ENCODE data around the gene TRDMT1. TPM values are rescaled to one million over a fixed set of nuclear protein-coding genes. Genes with fewer than 3 reads are reported as not detected.

The TRDMT1 gene
- total RNA-seq, 1 donor from 2014 or later = 14.3 TPM

DNA sequence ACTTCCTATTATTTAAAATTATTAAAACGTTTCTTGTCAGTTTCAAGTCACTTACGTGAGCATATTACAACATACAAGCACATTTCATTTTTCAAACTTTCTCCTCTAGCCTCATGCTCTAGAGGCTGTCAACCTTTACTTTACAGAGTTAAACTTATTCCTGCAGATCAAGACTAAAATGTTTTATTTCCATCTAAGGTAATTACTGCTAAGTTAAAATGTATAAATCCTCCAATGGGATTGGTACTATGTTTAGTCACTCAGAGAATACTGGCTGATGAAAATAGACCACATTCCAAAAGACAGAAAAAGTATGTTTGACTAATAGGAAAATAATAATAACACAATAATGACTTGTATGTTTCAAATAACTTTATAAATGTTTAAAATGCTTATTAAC is 8.4 kb upstream of the TRDMT1 start:
- Mint-ChIP-seq H3K27ac (no peak overlapping the region), H3K4me3 (ENCODE audit: low read depth) (no peak overlapping the region), H3K27me3 (no peaks in the 10 kb centered on the region), H3K4me1 (ENCODE audit: low read depth) (peaks cover 20% of the 10 kb centered on the region), H3K9me3 (ENCODE audit: low read depth) (no peaks in the 10 kb centered on the region), H3K36me3 (ENCODE audit: insufficient read depth) (no peaks in the 10 kb centered on the region)
- TF ChIP-seq, protein P1, sequence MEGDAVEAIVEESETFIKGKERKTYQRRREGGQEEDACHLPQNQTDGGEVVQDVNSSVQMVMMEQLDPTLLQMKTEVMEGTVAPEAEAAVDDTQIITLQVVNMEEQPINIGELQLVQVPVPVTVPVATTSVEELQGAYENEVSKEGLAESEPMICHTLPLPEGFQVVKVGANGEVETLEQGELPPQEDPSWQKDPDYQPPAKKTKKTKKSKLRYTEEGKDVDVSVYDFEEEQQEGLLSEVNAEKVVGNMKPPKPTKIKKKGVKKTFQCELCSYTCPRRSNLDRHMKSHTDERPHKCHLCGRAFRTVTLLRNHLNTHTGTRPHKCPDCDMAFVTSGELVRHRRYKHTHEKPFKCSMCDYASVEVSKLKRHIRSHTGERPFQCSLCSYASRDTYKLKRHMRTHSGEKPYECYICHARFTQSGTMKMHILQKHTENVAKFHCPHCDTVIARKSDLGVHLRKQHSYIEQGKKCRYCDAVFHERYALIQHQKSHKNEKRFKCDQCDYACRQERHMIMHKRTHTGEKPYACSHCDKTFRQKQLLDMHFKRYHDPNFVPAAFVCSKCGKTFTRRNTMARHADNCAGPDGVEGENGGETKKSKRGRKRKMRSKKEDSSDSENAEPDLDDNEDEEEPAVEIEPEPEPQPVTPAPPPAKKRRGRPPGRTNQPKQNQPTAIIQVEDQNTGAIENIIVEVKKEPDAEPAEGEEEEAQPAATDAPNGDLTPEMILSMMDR (IDR thresholded peaks at IDR 0.05; ENCODE audit: unreplicated experiment) = no peak
- DNase-seq (ENCODE audit: low spot score, unreplicated experiment) = no peak

DNA sequence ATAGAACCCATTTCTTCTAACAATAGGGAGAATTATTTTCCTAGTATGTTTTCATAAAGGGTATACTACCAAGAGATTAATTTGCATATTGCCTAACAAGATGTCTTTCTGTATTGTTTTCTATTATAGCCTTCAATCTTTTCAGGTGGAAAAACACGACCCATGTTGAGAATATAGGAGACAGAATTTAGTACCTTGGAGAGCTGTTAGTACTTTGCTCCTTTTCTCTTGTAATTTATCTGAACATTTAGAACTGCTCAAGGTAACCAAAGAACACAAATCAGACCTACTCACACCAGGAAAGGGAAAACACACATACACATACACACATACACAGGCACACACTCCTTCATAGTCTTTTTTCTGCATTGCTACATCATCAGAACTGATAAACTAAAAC is 7.8 kb upstream of the TRDMT1 start:
- Mint-ChIP-seq H3K4me1 (ENCODE audit: low read depth) (peaks cover 21% of the 10 kb centered on the region), H3K4me3 (ENCODE audit: low read depth) (no peak overlapping the region), H3K27ac (no peak overlapping the region), H3K27me3 (no peaks in the 10 kb centered on the region), H3K9me3 (ENCODE audit: low read depth) (no peaks in the 10 kb centered on the region), H3K36me3 (ENCODE audit: insufficient read depth) (no peaks in the 10 kb centered on the region)
- DNase-seq (ENCODE audit: low spot score, unreplicated experiment) = no peak
- TF ChIP-seq, protein P1 (IDR thresholded peaks at IDR 0.05; ENCODE audit: unreplicated experiment) = no peak

DNA sequence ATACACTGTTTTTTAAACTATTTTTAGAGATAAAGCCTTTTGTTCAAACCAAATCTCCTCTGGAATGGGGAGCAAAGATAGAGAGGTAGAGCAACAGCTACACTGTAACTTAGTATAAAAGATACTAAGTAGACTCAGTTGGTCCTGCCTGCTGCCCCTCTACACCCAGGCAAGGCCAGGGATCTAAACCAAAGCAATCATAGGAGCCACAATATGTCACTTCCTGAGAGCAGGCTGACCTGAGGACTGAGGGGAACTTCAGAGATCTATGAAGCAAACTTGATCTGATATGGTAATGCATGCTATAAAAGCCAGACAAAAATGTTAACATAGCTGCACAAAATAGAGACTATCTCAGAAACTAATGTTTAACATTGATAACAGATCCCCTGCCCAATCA is 7.0 kb upstream of the TRDMT1 start:
- Mint-ChIP-seq H3K27me3 (no peaks in the 10 kb centered on the region), H3K4me3 (ENCODE audit: low read depth) (no peak overlapping the region), H3K27ac (peak overlapping the region; percentile 88), H3K36me3 (ENCODE audit: insufficient read depth) (no peaks in the 10 kb centered on the region), H3K4me1 (ENCODE audit: low read depth) (peaks cover 22% of the 10 kb centered on the region), H3K9me3 (ENCODE audit: low read depth) (no peaks in the 10 kb centered on the region)
- no peak for DNase-seq (ENCODE audit: low spot score, unreplicated experiment)
- TF ChIP-seq, protein P1 (IDR thresholded peaks at IDR 0.05; ENCODE audit: unreplicated experiment) = no peak

DNA sequence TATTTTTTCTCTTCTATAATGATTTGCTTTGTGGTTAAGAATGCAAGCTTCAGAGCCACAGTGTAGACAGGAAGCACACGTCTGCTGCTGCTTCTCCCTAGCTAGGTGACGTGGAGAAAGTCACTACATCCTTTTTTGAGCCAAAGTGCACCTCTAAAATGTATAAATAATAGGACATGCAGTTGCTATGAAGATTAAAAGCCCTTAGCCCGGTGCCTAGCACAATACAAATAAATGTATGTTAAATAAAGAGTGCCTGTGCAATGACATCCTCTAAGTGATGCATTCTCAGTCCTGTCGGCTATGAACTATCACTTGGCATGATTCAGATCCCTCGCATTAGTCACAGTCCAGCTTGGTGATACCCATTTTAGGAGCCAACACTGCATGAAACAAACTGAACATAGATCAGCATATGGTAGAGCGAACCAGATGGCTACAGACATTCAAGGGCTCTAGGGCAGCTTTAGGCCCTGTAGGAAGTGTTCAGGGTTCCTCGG is 4.8 kb upstream of the TRDMT1 start:
- peaks cover 7% of the 10 kb centered on the region for H3K9me3 Mint-ChIP-seq (ENCODE audit: low read depth)
- no peaks in the 10 kb centered on the region for H3K27me3 Mint-ChIP-seq
- H3K27ac Mint-ChIP-seq = peak overlapping the region; percentile 1
- no peak for DNase-seq (ENCODE audit: low spot score, unreplicated experiment)
- TF ChIP-seq, protein P1 (IDR thresholded peaks at IDR 0.05; ENCODE audit: unreplicated experiment) = no peak
- H3K4me1 Mint-ChIP-seq (ENCODE audit: low read depth) = peaks cover 31% of the 10 kb centered on the region
- H3K36me3 Mint-ChIP-seq (ENCODE audit: insufficient read depth) = no peaks in the 10 kb centered on the region
- no peak overlapping the region for H3K4me3 Mint-ChIP-seq (ENCODE audit: low read depth)

DNA sequence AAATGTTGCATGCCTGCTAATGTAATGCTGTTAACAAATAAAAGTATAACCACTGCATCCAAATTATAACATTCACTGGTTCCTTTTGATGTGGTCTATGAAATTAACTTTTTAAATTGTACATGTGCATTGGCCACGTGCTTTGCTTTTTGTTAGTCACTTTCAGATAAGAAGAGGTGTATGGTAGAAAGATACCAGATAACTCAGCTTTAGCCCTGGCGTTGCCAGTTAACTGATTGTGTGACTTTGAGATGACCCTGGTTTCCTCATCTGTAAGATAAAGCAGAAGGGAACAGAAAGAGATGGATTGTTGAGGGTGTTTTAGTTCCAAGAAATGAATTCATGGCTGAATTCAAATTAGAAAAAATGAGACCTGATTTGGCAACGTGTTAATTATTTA is 1.9 kb upstream of the TRDMT1 start:
- no peak overlapping the region for H3K27ac Mint-ChIP-seq
- peaks cover 41% of the 10 kb centered on the region for H3K4me1 Mint-ChIP-seq (ENCODE audit: low read depth)
- TF ChIP-seq, protein P1 (IDR thresholded peaks at IDR 0.05; ENCODE audit: unreplicated experiment) = no peak
- no peak overlapping the region for H3K4me3 Mint-ChIP-seq (ENCODE audit: low read depth)
- H3K27me3 Mint-ChIP-seq = no peaks in the 10 kb centered on the region
- H3K36me3 Mint-ChIP-seq (ENCODE audit: insufficient read depth) = no peaks in the 10 kb centered on the region
- no peak for DNase-seq (ENCODE audit: low spot score, unreplicated experiment)
- H3K9me3 Mint-ChIP-seq (ENCODE audit: low read depth) = peaks cover 7% of the 10 kb centered on the region

All from progenitor cell of endocrine pancreas (in vitro differentiated cells).